Fibroblast of lung (primary cell): ENCODE results near the gene XIAP.

Experiments
- CTCF ChIP-seq, 2 donors: IDR thresholded peaks in 1 of 2; conservative IDR thresholded peaks in 1 of 2; 1 replicate in 1 of 2; 2 replicates in 1 of 2; pipeline ENCODE4 v1.5.1; 2011 to 2012; ENCODE audit warnings: low read length in 2 of 2, control low read depth in 1 of 2, inconsistent platforms in 1 of 2, low read depth in 1 of 2, mild to moderate bottlenecking in 1 of 2
- EZH2 ChIP-seq: IDR thresholded peaks from 2 replicates; pipeline ENCODE4 v1.5.1; 2012; ENCODE audit warnings: low read length, control low read depth, mild to moderate bottlenecking; ENCODE audit errors: missing control alignments

- no peak for TF ChIP-seq EZH2
- TF ChIP-seq CTCF (conservative IDR thresholded peaks at IDR 0.05 in 1 of 2, IDR thresholded peaks at IDR 0.05 in 1 of 2; ENCODE audit: low read depth in 1 of 2, low read length in 2 of 2): no peak
Measured at GRCh38 chrX:123854329-123854728, 5.5 kb upstream of the XIAP start.
